Lower leg skin (tissue), 4 donors: ENCODE results near the gene CALD1. TPM values are rescaled to one million over a fixed set of nuclear protein-coding genes. Genes with fewer than 3 reads are reported as not detected.

Experiments
- DNase-seq, 2 donors: peaks; one replicate each; pipeline ENCODE4 v3.0.0-alpha.2; 2019; ENCODE audit warnings: low spot score in 2 of 2
- H3K4me3 ChIP-seq: fragments of 200-600 bp; sonication (generic); 2 replicates; pipeline ENCODE4 v1.5.1; 2017; ENCODE audit warnings: mild to moderate bottlenecking, low read depth; ENCODE audit not compliant: poor library complexity, severe bottlenecking
- POLR2A ChIP-seq, 2 donors: fragments of 450-650 bp; IDR thresholded peaks; one replicate each; pipeline ENCODE4 v1.6.1; 2016 to 2017; ENCODE audit warnings: antibody characterized with exemption in 2 of 2, mild to moderate bottlenecking in 1 of 2, moderate library complexity in 1 of 2
- WGBS, 2 donors: methylation state at CpG; one replicate each; pipeline ENCODE4 v1.1.5; 2018; 5-methylcytosine and 5-hydroxymethylcytosine counted together
- intact Hi-C: fragments of 100-400 bp; cut with DNase I; formaldehyde crosslinking; loops from one replicate; pipeline ENCODE4 v1.15.0; 2023; ENCODE audit warnings: low total_unique reads
- total RNA-seq, 4 donors: library from RNA; depleted of rRNA; stranded (reverse); fragments of >200 nt; gene quantifications; one replicate each; pipeline ENCODE4 v1.1.0, GENCODE V29; 2016
- TF ChIP-seq, protein P1 (sequence below), 3 donors: fragments of 450-650 bp; IDR thresholded peaks; one replicate each; pipeline ENCODE4 v1.5.1; 2016; ENCODE audit warnings: antibody characterized with exemption in 3 of 3, mild to moderate bottlenecking in 3 of 3, moderate library complexity in 2 of 3

CALD1 gene
- total RNA-seq, 4 donors from 2014 or later, result 30.3 to 95.7 (median 58.0) TPM

DNA sequence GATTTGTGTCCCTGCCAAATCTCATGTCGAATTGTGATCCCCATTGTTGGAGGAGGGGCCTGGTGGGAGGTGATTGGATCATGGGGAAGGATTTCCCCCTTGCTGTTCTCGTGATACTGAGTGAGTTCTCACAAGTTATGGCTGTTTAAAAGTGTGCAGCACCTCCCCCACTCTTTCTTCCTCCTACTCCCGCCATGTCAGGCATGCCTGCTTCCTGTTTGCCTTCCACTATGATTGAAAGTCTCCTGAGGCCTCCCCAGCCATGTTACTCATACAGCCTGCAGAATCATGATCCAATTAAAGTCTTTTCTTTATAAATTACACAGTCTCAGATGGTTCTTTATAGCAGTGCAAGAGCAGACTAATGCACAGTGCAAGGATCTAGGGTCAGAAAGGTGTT lies 75.4 kb downstream of the CALD1 start:
- H3K4me3 ChIP-seq, result no peak overlapping the region
- no peak for DNase-seq
- 45 to 48% methylated on average over 3 of the region's 3 CpGs for WGBS, 2 donors
- intact Hi-C loops, result no loop called here
- TF ChIP-seq, protein P1, sequence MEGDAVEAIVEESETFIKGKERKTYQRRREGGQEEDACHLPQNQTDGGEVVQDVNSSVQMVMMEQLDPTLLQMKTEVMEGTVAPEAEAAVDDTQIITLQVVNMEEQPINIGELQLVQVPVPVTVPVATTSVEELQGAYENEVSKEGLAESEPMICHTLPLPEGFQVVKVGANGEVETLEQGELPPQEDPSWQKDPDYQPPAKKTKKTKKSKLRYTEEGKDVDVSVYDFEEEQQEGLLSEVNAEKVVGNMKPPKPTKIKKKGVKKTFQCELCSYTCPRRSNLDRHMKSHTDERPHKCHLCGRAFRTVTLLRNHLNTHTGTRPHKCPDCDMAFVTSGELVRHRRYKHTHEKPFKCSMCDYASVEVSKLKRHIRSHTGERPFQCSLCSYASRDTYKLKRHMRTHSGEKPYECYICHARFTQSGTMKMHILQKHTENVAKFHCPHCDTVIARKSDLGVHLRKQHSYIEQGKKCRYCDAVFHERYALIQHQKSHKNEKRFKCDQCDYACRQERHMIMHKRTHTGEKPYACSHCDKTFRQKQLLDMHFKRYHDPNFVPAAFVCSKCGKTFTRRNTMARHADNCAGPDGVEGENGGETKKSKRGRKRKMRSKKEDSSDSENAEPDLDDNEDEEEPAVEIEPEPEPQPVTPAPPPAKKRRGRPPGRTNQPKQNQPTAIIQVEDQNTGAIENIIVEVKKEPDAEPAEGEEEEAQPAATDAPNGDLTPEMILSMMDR (IDR thresholded peaks at IDR 0.05), result no peak
- no peak for TF ChIP-seq POLR2A (IDR thresholded peaks at IDR 0.05)

- intact Hi-C loops, result no loop called here
- H3K4me3 ChIP-seq, result no peak overlapping the region
- TF ChIP-seq, protein P1 (IDR thresholded peaks at IDR 0.05), result no peak
- WGBS, 2 donors, result 6 to 18% methylated on average over 1 of the region's 1 CpG
- DNase-seq, result no peak
These were observed 76.0 kb downstream of the CALD1 start for GRCh38 chr7:134855442-134855841.

GRCh38 chr7:134856091-134856490 lies 76.7 kb downstream of the CALD1 start:
- TF ChIP-seq, protein P1 (IDR thresholded peaks at IDR 0.05), result no peak
- TF ChIP-seq POLR2A (IDR thresholded peaks at IDR 0.05), result no peak
- intact Hi-C loops, result no loop called here
- DNase-seq, result no peak
- no peak overlapping the region for H3K4me3 ChIP-seq
- 46 to 48% methylated on average over 7 of the region's 7 CpGs for WGBS, 2 donors

- intact Hi-C loops, result no loop called here
- WGBS, 2 donors, result 54 to 61% methylated on average over 4 of the region's 4 CpGs
- no peak for DNase-seq
These were observed 77.3 kb downstream of the CALD1 start for GRCh38 chr7:134856691-134857090.

GRCh38 chr7:134857958-134858357 lies 78.5 kb downstream of the CALD1 start:
- H3K4me3 ChIP-seq, result no peak overlapping the region
- TF ChIP-seq, protein P1 (IDR thresholded peaks at IDR 0.05), result no peak
- TF ChIP-seq POLR2A (IDR thresholded peaks at IDR 0.05), result no peak
- DNase-seq, result no peak
- intact Hi-C loops, result no loop called here

More at GRCh38 chr7:134856691-134857090, 77.3 kb downstream of the CALD1 start:
- TF ChIP-seq POLR2A (IDR thresholded peaks at IDR 0.05), result no peak
- TF ChIP-seq, protein P1 (IDR thresholded peaks at IDR 0.05), result no peak
- no peak overlapping the region for H3K4me3 ChIP-seq

DNA sequence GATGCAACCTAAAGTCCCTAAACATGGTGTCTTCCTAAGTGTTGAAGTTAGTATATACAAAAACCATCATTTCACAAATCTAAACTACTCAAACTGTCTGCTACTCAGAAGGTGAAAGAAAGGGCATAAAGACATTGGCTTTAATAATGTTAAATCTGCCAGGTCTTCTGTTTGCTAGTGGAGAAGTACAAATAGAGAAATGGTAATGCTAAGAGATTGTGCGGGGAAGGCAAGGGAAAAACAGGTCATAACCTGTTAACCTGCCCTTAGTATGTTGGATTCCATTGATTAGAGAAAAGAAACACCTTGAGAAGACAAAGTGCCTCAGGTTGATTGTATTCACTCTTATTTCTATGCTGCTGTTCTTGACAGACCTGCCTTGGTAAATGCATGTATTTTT lies 80.3 kb downstream of the CALD1 start:
- TF ChIP-seq POLR2A (IDR thresholded peaks at IDR 0.05), result no peak
- TF ChIP-seq, protein P1 (IDR thresholded peaks at IDR 0.05), result no peak
- no peak for DNase-seq
- WGBS, 2 donors, result 51 to 77% methylated on average over 1 of the region's 1 CpG
- intact Hi-C loops, result no loop called here
- H3K4me3 ChIP-seq, result no peak overlapping the region
